HepG2 (cell line): ENCODE measurements around the gene CADM1. TPM values are rescaled to one million over a fixed set of nuclear protein-coding genes. Genes with fewer than 3 reads are reported as not detected.
A peak's percentile ranks its signal among the peaks of the same experiment; 100 is the strongest.

Experiments
- ATAC-seq: fragments of 200-7000 bp; cut with Tn5 transposase; 3 replicates; pipeline ENCODE4 v1.9.1; 2020; ENCODE audit warnings: mild to moderate bottlenecking, moderate library complexity
- BruUV-seq: library from RNA; stranded (reverse); fragments of 400-500 nt; replicated peaks from 2 replicates; lab custom pipeline; 2021; lab: Mats Ljungman, UMichigan
- CTCF ChIA-PET: fragments of 300-600 bp; formaldehyde crosslinking; extraction: SDS; loops from one replicate; lab custom pipeline; 2021; ENCODE audit warnings: low total read pairs, inconsistent platforms, low intra/inter-chr PET ratio; lab: Yijun Ruan, JAX
- POLR2A ChIA-PET: fragments of 350-600 bp; sonication (Branson Sonifier 250); formaldehyde crosslinking; loops from one replicate; lab custom pipeline; 2020; ENCODE audit warnings: antibody characterized with exemption, inconsistent platforms; lab: Yijun Ruan, JAX
- DNase-seq: peaks from one replicate; pipeline ENCODE4 v3.0.0-alpha.2; 2015; ENCODE audit warnings: low spot score
- FAIRE-seq: peaks from 3 replicates; lab custom pipeline; 2011; peaks lifted over from hg19 to GRCh38; lab: Jason Lieb, UNC
- H2AFZ ChIP-seq: one replicate; pipeline ENCODE4 v1.6.1; 2011; ENCODE audit warnings: low read length, inconsistent platforms
- H3K27ac ChIP-seq: fragments of 300-600 bp; 3 replicates; pipeline ENCODE4 v1.8.0; 2011; ENCODE audit warnings: mixed run types, mild to moderate bottlenecking, mixed read lengths, low read length, inconsistent platforms; ENCODE audit not compliant: insufficient read depth; ENCODE audit errors: extremely low read length
- H3K27me3 ChIP-seq, 2 experiments: fragments of 200-600 bp in 1 of 2; 2 replicates in 1 of 2; 3 replicates in 1 of 2; pipeline versions ENCODE4 v1.6.0 to v1.8.0; 2011; ENCODE audit warnings: low read length in 2 of 2, mild to moderate bottlenecking in 2 of 2, moderate library complexity in 2 of 2, inconsistent platforms in 1 of 2; ENCODE audit not compliant: insufficient read depth in 2 of 2, control insufficient read depth in 1 of 2
- H3K36me3 ChIP-seq, 2 experiments: fragments of 200-600 bp in 1 of 2; replicated peaks in 1 of 2; 2 replicates in 1 of 2; 3 replicates in 1 of 2; pipeline versions ENCODE4 v1.5.1 to v1.8.0; 2011; ENCODE audit warnings: low read length in 2 of 2, inconsistent platforms in 1 of 2; ENCODE audit not compliant: insufficient read depth in 2 of 2, control insufficient read depth in 1 of 2
- H3K4me1 ChIP-seq: 2 replicates; pipeline ENCODE4 v1.5.1; 2012; ENCODE audit warnings: low read length, inconsistent platforms; ENCODE audit not compliant: insufficient read depth
- H3K4me2 ChIP-seq: 2 replicates; pipeline ENCODE4 v1.6.0; 2011; ENCODE audit warnings: low read depth, low read length, inconsistent platforms
- H3K4me3 ChIP-seq, 3 experiments: fragments of 200-600 bp in 1 of 3; sonication (generic), shearing (Covaris generic) in 1 of 3; replicated peaks in 1 of 3; 2 replicates each; pipeline ENCODE4 v1.5.1; 2011 to 2016; ENCODE audit warnings: low read length in 3 of 3, inconsistent platforms in 2 of 3, low read depth in 2 of 3, mild to moderate bottlenecking in 2 of 3, control low read depth in 1 of 3, mixed read lengths in 1 of 3; ENCODE audit not compliant: insufficient read depth in 1 of 3
- H3K79me2 ChIP-seq: one replicate; pipeline ENCODE4 v1.6.1; 2011; ENCODE audit warnings: low read length, inconsistent platforms; ENCODE audit not compliant: insufficient read depth
- H3K9ac ChIP-seq: 2 replicates; pipeline ENCODE4 v1.6.0; 2011; ENCODE audit warnings: mild to moderate bottlenecking, low read depth, low read length, inconsistent platforms; ENCODE audit not compliant: insufficient read depth
- H3K9me3 ChIP-seq: 2 replicates; pipeline ENCODE4 v1.5.1; 2012; ENCODE audit warnings: mild to moderate bottlenecking, low read length
- H4K20me1 ChIP-seq: 2 replicates; pipeline ENCODE4 v1.6.0; 2011; ENCODE audit warnings: inconsistent platforms, mild to moderate bottlenecking, low read length, moderate library complexity; ENCODE audit not compliant: insufficient read depth
- AGO2 ChIP-seq: fragments of 200-400 bp; formaldehyde crosslinking; optimal IDR thresholded peaks from 2 replicates; pipeline ENCODE3; 2017; ENCODE audit warnings: mild to moderate bottlenecking, low read depth, low read length, moderate library complexity
- ATF2 ChIP-seq: sonication (generic); formaldehyde crosslinking; IDR thresholded peaks from 2 replicates; pipeline ENCODE4 v1.4.0; 2020; ENCODE audit warnings: missing genetic modification reagents
- ATF5 ChIP-seq: sonication (generic); formaldehyde crosslinking; IDR thresholded peaks from 2 replicates; pipeline ENCODE4 v1.4.0; 2020; ENCODE audit warnings: mild to moderate bottlenecking, low read depth, missing genetic modification reagents
- CBX2 ChIP-seq, 2 experiments: fragments of 200-600 bp in 1 of 2; sonication (generic); formaldehyde crosslinking in 1 of 2; IDR thresholded peaks; 2 replicates each; pipeline versions ENCODE4 v1.7.0 to v1.8.1; 2018 to 2022; ENCODE audit warnings: low read depth in 2 of 2, low read length in 1 of 2, mild to moderate bottlenecking in 1 of 2, missing genetic modification reagents in 1 of 2
- DMAP1 ChIP-seq: IDR thresholded peaks from 2 replicates; pipeline ENCODE4 v1.6.1; 2016
- EED ChIP-seq: sonication (generic); formaldehyde crosslinking; IDR thresholded peaks from 2 replicates; pipeline ENCODE4 v1.5.0; 2020; ENCODE audit warnings: mild to moderate bottlenecking, missing genetic modification reagents
- IKZF4 ChIP-seq: sonication (generic); formaldehyde crosslinking; IDR thresholded peaks from 2 replicates; pipeline ENCODE4 v1.5.1; 2020; ENCODE audit warnings: borderline replicate concordance, mild to moderate bottlenecking, low read depth, missing genetic modification reagents; ENCODE audit errors: not compliant biosample characterization
- NCOA2 ChIP-seq: sonication (generic); formaldehyde crosslinking; IDR thresholded peaks from 2 replicates; pipeline ENCODE4 v1.8.0; 2022; ENCODE audit warnings: inconsistent platforms
- RFX5 ChIP-seq: IDR thresholded peaks from 2 replicates; pipeline ENCODE4 v1.6.1; 2011; ENCODE audit warnings: low read depth, low read length, improper control_type of control experiment
- SMAD9 ChIP-seq: sonication (generic); formaldehyde crosslinking; IDR thresholded peaks from 2 replicates; pipeline ENCODE4 v1.5.1; 2020; ENCODE audit warnings: mild to moderate bottlenecking, missing genetic modification reagents
- THAP11 ChIP-seq: IDR thresholded peaks from 2 replicates; pipeline ENCODE4 v1.6.1; 2016; ENCODE audit warnings: missing biosample characterization, missing genetic modification reagents
- TRIM24 ChIP-seq: sonication (generic); formaldehyde crosslinking; IDR thresholded peaks from 2 replicates; pipeline ENCODE4 v1.8.0; 2022; ENCODE audit warnings: mild to moderate bottlenecking, missing genetic modification reagents
- U2AF1 ChIP-seq: fragments of 200-400 bp; formaldehyde crosslinking; optimal IDR thresholded peaks from 2 replicates; pipeline ENCODE3; 2017; ENCODE audit warnings: mild to moderate bottlenecking, low read depth, low read length
- ZBED4 ChIP-seq: sonication (generic); formaldehyde crosslinking; IDR thresholded peaks from 2 replicates; pipeline ENCODE4 v1.4.0; 2020; ENCODE audit warnings: missing genetic modification reagents, borderline replicate concordance
- ZNF563 ChIP-seq: sonication (generic); formaldehyde crosslinking; IDR thresholded peaks from 2 replicates; pipeline ENCODE4 v1.8.0; 2022; ENCODE audit warnings: mild to moderate bottlenecking, moderate library complexity, missing genetic modification reagents
- ZNF564 ChIP-seq: sonication (generic); formaldehyde crosslinking; IDR thresholded peaks from 2 replicates; pipeline ENCODE4 v1.8.1; 2023; ENCODE audit warnings: mild to moderate bottlenecking, missing genetic modification reagents
- ZNF577 ChIP-seq: sonication (generic); formaldehyde crosslinking; IDR thresholded peaks from 2 replicates; pipeline ENCODE4 v1.4.0; 2020; ENCODE audit warnings: mild to moderate bottlenecking, low read depth, missing genetic modification reagents, borderline replicate concordance
- ZNF709 ChIP-seq: sonication (generic); formaldehyde crosslinking; IDR thresholded peaks from 2 replicates; pipeline ENCODE4 v1.5.0; 2020; ENCODE audit warnings: mild to moderate bottlenecking, missing genetic modification reagents
- WGBS: methylation state at CpG from one replicate; pipeline ENCODE4 v1.1.6; 2017; ENCODE audit warnings: low lambda C conversion rate; 5-methylcytosine and 5-hydroxymethylcytosine counted together
- in situ Hi-C: cut with HindIII; loops from 2 replicates; pipeline ENCODE4 v1.10.0; 2017; ENCODE audit warnings: low pct_unique_long_range_greater_than_20kb; ENCODE audit not compliant: extremely low pct_ligation_motif_present
- intact Hi-C: fragments of 100-400 bp; cut with micrococcal nuclease; formaldehyde crosslinking; loops from one replicate; pipeline ENCODE4 v1.10.0; 2022; ENCODE audit not compliant: unreplicated experiment
- polyA plus RNA-seq, 8 experiments: library from polyadenylated mRNA; depleted of rRNA in 3 of 8; stranded (reverse) in 7 of 8; unstranded in 1 of 8; fragments of >200 nt; fragmentation: Illumina TruSeq in 4 of 8; extraction: Trizol in 4 of 8; gene quantifications; 2 replicates each; pipeline versions ENCODE4 v1.2.1 to v1.2.3, GENCODE V29; 2011 to 2016; ENCODE audit warnings: low read depth in 4 of 8, missing spikeins in 1 of 8, mixed read lengths in 1 of 8; ENCODE audit not compliant: insufficient read depth in 1 of 8
- total RNA-seq, 5 experiments: library from RNA; depleted of rRNA; stranded (reverse); fragments of >200 nt; fragmentation: Illumina TruSeq; extraction: Trizol; gene quantifications; 2 replicates each; pipeline ENCODE4 v1.2.3, GENCODE V29; 2016; ENCODE audit warnings: low read depth in 1 of 5

CADM1 gene
- total and polyA plus RNA-seq, 2 of the 13 experiments (the other 11 are each of a cell fraction or from before 2014, with no cell fraction given), result 71.3 to 122 TPM

- no peak for TF ChIP-seq ZNF563 (CRISPR knock-in tag)
- TF ChIP-seq TRIM24 (CRISPR knock-in tag), result no peak
- TF ChIP-seq CBX2 (IDR thresholded peaks at IDR 0.05; ENCODE audit: low read depth, low read length), result no peak
- TF ChIP-seq CBX2 (CRISPR knock-in tag; IDR thresholded peaks at IDR 0.05; ENCODE audit: low read depth), result no peak
- no peak for TF ChIP-seq ATF5
- no peak for TF ChIP-seq ZNF564 (CRISPR knock-in tag)
- no peak for TF ChIP-seq SMAD9 (CRISPR knock-in tag)
- no peak for TF ChIP-seq U2AF1
These were observed 93.1 kb downstream of the CADM1 start (continued) for GRCh38 chr11:115411120-115411519.

GRCh38 chr11:115409691-115410220 lies 94.5 kb downstream of the CADM1 start:
- intact Hi-C loops (loop anchor here (2.0 to 5.0 kb wide), 2 partner anchors 31 to 93 kb away; partner anchors contain the start of gene CADM1), in situ Hi-C loops (no loop called here)
- Histone ChIP-seq H4K20me1 (no peaks in the 10 kb centered on the region), H3K4me1 (peaks cover 49% of the 10 kb centered on the region), H3K79me2 (peaks cover 28% of the 10 kb centered on the region), H2AFZ (no peak overlapping the region), H3K36me3 (no peaks in the 10 kb centered on the region), H3K27me3 (no peaks in the 10 kb centered on the region), H3K4me3 (peak overlapping the region; percentile 2 to 35 (median 17); a peak in 3 of 6 replicates), H3K9me3 (no peaks in the 10 kb centered on the region), H3K27ac (peak overlapping the region; percentile 49), H3K4me2 (peak overlapping the region; percentile 71), H3K9ac (peak overlapping the region; percentile 10; the same call in 1 of the 2 replicates)
- DNase-seq (peak; percentile 94), ATAC-seq (peak; percentile 98), FAIRE-seq (peak; percentile 26)
- no TSS peak for BruUV-seq
- ChIA-PET CTCF (no interaction called here), POLR2A (interaction anchor here (1.0 to 1.6 kb wide), 3 partner anchors 93 to 116 kb away, joined by 3 to 5 read pairs (median 4); partner anchors contain the start of gene CADM1)
- WGBS, result 3% methylated on average over 4 of the region's 4 CpGs
- TF ChIP-seq RFX5 (peak; percentile 42; the same call in 1 of the 2 replicates), TRIM24 (CRISPR knock-in tag) (no peak), IKZF4 (no peak), ZNF709 (CRISPR knock-in tag) (no peak), EED (CRISPR knock-in tag) (no peak), AGO2 (no peak), DMAP1 (CRISPR knock-in tag) (no peak), NCOA2 (CRISPR knock-in tag) (peak; percentile 56; the same call in 1 of the 2 replicates), THAP11 (CRISPR knock-in tag) (0 out of 2 replicates have a peak, but pooled peaks have one; percentile 30), ATF2 (CRISPR knock-in tag) (peak; percentile 49; the same call in 1 of the 2 replicates), ZBED4 (CRISPR knock-in tag) (peak; percentile 51; the same call in 1 of the 2 replicates), ZNF577 (CRISPR knock-in tag) (no peak)
